Measurements from ENCODE around the gene CTF1. TPM values are rescaled to one million over a fixed set of nuclear protein-coding genes. Genes with fewer than 3 reads are reported as not detected.

The CTF1 gene
- total RNA-seq, 2 experiments from 2014 or later = 0.09 to 0.46 TPM

- no TSS peak for BruUV-seq (replicated peaks)
- intact Hi-C loops (cut with micrococcal nuclease; ENCODE audit: unreplicated experiment) = no loop called here
Observed at GRCh38 chr16:30946671-30947540, 50.5 kb downstream of the CTF1 start.

GRCh38 chr16:30947541-30947858 is 51.1 kb downstream of the CTF1 start:
- no peak for DNase-seq (ENCODE audit: low spot score)
- H3K9me2 ChIP-seq (ENCODE audit: insufficient read depth, low read length) = no peaks in the 10 kb centered on the region
- ChIA-PET CTCF (ENCODE audit: unreplicated experiment) (no interaction called here), POLR2A (no interaction called here)
- intact Hi-C loops (cut with micrococcal nuclease; ENCODE audit: unreplicated experiment) = no loop called here
- TF ChIP-seq EZH2phosphoT487 (IDR thresholded peaks at IDR 0.05; ENCODE audit: borderline replicate concordance, low read depth, low read length) (no peak), CTCF (conservative IDR thresholded peaks at IDR 0.05; ENCODE audit: low read length) (no peak)
- BruUV-seq (replicated peaks) = no TSS peak
- no peaks in the 10 kb centered on the region for H3K9me3 ChIP-seq (ENCODE audit: low read length)
- no peak overlapping the region for H3K4me2 ChIP-seq (ENCODE audit: low read length)
- H4K20me1 ChIP-seq (ENCODE audit: insufficient read depth, low read length) = no peaks in the 10 kb centered on the region
- H2AFZ ChIP-seq (ENCODE audit: low read length) = no peak overlapping the region
- no peaks in the 10 kb centered on the region for H3K79me2 ChIP-seq (ENCODE audit: insufficient read depth, low read depth, low read length)
- H3K4me3 ChIP-seq (ENCODE audit: low read depth, low read length, poor library complexity, severe bottlenecking) = no peak overlapping the region
- H3K4me1 ChIP-seq (ENCODE audit: insufficient read depth, low read length, poor library complexity, severe bottlenecking) = peaks cover 24% of the 10 kb centered on the region
- peaks cover 21% of the 10 kb centered on the region for H3K36me3 ChIP-seq (ENCODE audit: insufficient read depth, low read length)
- no peak overlapping the region for H3K27ac ChIP-seq (ENCODE audit: low read depth, low read length, poor library complexity, severe bottlenecking)

More at GRCh38 chr16:30946671-30947540, 50.5 kb downstream of the CTF1 start:
- Histone ChIP-seq H3K9me2 (ENCODE audit: insufficient read depth, low read length) (no peaks in the 10 kb centered on the region), H3K27ac (ENCODE audit: low read depth, low read length, poor library complexity, severe bottlenecking) (no peak overlapping the region), H3K4me3 (ENCODE audit: low read depth, low read length, poor library complexity, severe bottlenecking) (no peak overlapping the region), H3K9me3 (ENCODE audit: low read length) (no peaks in the 10 kb centered on the region), H4K20me1 (ENCODE audit: insufficient read depth, low read length) (no peaks in the 10 kb centered on the region), H2AFZ (ENCODE audit: low read length) (no peak overlapping the region), H3K4me2 (ENCODE audit: low read length) (no peak overlapping the region), H3K4me1 (ENCODE audit: insufficient read depth, low read length, poor library complexity, severe bottlenecking) (peaks cover 29% of the 10 kb centered on the region), H3K36me3 (ENCODE audit: insufficient read depth, low read length) (peaks cover 26% of the 10 kb centered on the region), H3K79me2 (ENCODE audit: insufficient read depth, low read depth, low read length) (no peaks in the 10 kb centered on the region)
- no peak for DNase-seq (ENCODE audit: low spot score)
- POLR2A ChIA-PET = interaction anchor here (0.6 kb wide), 1 partner anchor 233 kb away, joined by 3 read pairs; the partner anchor contains the start of gene FUS
- CTCF ChIA-PET (ENCODE audit: unreplicated experiment) = interaction anchor here (0.6 kb wide), 1 partner anchor 179 kb away, joined by 3 read pairs; no protein-coding TSS in a partner anchor
- TF ChIP-seq CTCF (conservative IDR thresholded peaks at IDR 0.05; ENCODE audit: low read length) (no peak), EZH2phosphoT487 (IDR thresholded peaks at IDR 0.05; ENCODE audit: borderline replicate concordance, low read depth, low read length) (no peak)

All from OCI-LY7 (cell line).